Renal pelvis (tissue), 4 donors: ENCODE measurements around the gene NHERF2. TPM values are rescaled to one million over a fixed set of nuclear protein-coding genes. Genes with fewer than 3 reads are reported as not detected.
"Not testable (repeated sequence)": the region's sequence is repeated elsewhere in the genome, so short reads cannot be mapped to it uniquely, and the experiment has no call there.

Experiments used
- DNase-seq: peaks from one replicate; pipeline ENCODE4 v3.0.0-alpha.2; 2013
- polyA plus RNA-seq, 3 donors: library from polyadenylated mRNA; unstranded; fragments of 120-200 nt; gene quantifications; one replicate each; pipeline ENCODE4 v1.2.1, GENCODE V29; 2013; ENCODE audit not compliant: insufficient read length in 3 of 3

NHERF2 gene
- polyA plus RNA-seq, 3 donors = 116 to 169 (median 155) TPM

- no peak for DNase-seq
These were observed 25.0 kb upstream of the NHERF2 start for GRCh38 chr16:2001456-2002355.

GRCh38 chr16:2002406-2003230, 24.1 kb upstream of the NHERF2 start:
- no peak for DNase-seq

- no peak for DNase-seq
These were observed 23.4 kb upstream of the NHERF2 start for GRCh38 chr16:2003231-2003826.

- DNase-seq = peak; percentile 88
These were observed 22.7 kb upstream of the NHERF2 start for GRCh38 chr16:2003827-2004641.

GRCh38 chr16:2004795-2005517, 21.7 kb upstream of the NHERF2 start:
- DNase-seq = no peak

- no peak for DNase-seq
These were observed 21.1 kb upstream of the NHERF2 start for GRCh38 chr16:2005646-2006045.

- DNase-seq = no peak
These were observed 20.4 kb upstream of the NHERF2 start for GRCh38 chr16:2006317-2006716.

GRCh38 chr16:2007081-2007836, 19.4 kb upstream of the NHERF2 start:
- no peak for DNase-seq

GRCh38 chr16:2008009-2008526, 18.6 kb upstream of the NHERF2 start:
- no peak for DNase-seq

- DNase-seq = no peak
These were observed 18.0 kb upstream of the NHERF2 start for GRCh38 chr16:2008631-2009163.

- DNase-seq = no peak
These were observed 17.5 kb upstream of the NHERF2 start for GRCh38 chr16:2009164-2009711.

GRCh38 chr16:2009791-2010510, 16.8 kb upstream of the NHERF2 start, which contains the start of gene ZNF598:
Gene ZNF598, minus strand, starts transcription at chr16:2009821.
- DNase-seq = peak; percentile 87

GRCh38 chr16:2011726-2012125, 15.0 kb upstream of the NHERF2 start:
- DNase-seq = not testable (repeated sequence)

GRCh38 chr16:2013527-2013926, 13.2 kb upstream of the NHERF2 start:
- no peak for DNase-seq

- no peak for DNase-seq
These were observed 11.4 kb upstream of the NHERF2 start for GRCh38 chr16:2015117-2015946.

- DNase-seq = no peak
These were observed 10.8 kb upstream of the NHERF2 start for GRCh38 chr16:2015947-2016208.

GRCh38 chr16:2016407-2016922, 10.2 kb upstream of the NHERF2 start:
- no peak for DNase-seq

- no peak for DNase-seq
These were observed 7.2 kb upstream of the NHERF2 start, which contains the start of gene NPW for GRCh38 chr16:2019518-2019920. Gene NPW, plus strand, starts transcription at chr16:2019785.
